Astrocyte of the hippocampus (primary cell): ENCODE results near the gene PLN.

Experiments used
- DNase-seq: peaks from one replicate; pipeline ENCODE4 v3.0.0; 2011; ENCODE audit warnings: low read depth, low spot score

PLN gene

GRCh38 chr6:118537574-118537973, 10.5 kb upstream of the PLN start:
- peak; percentile 28 for DNase-seq

GRCh38 chr6:118542184-118542952, 5.7 kb upstream of the PLN start:
- peak; percentile 96 for DNase-seq

- peak; percentile 23 for DNase-seq
These were observed 4.0 kb upstream of the PLN start for GRCh38 chr6:118544105-118544504.

GRCh38 chr6:118546164-118546879, 1.8 kb upstream of the PLN start:
- DNase-seq = no peak

GRCh38 chr6:118546880-118547218, 1.2 kb upstream of the PLN start:
- DNase-seq = no peak

- no peak for DNase-seq
These were observed 517 bp downstream of the PLN start for GRCh38 chr6:118548613-118549012.

GRCh38 chr6:118551063-118552053, 3.3 kb downstream of the PLN start:
- DNase-seq = peak; percentile 78

GRCh38 chr6:118553132-118553531, 5.0 kb downstream of the PLN start:
- no peak for DNase-seq

- DNase-seq = no peak
These were observed 6.6 kb downstream of the PLN start for GRCh38 chr6:118554698-118555097.

GRCh38 chr6:118558464-118559217, 10.5 kb downstream of the PLN start:
- DNase-seq = no peak

- DNase-seq = no peak
These were observed 11.6 kb downstream of the PLN start for GRCh38 chr6:118559659-118560058.

- no peak for DNase-seq
These were observed 14.2 kb downstream of the PLN start for GRCh38 chr6:118562248-118562647.

- DNase-seq = peak; percentile 67
These were observed 14.9 kb downstream of the PLN start for GRCh38 chr6:118562959-118563358.

- peak; percentile 42 for DNase-seq
These were observed 17.3 kb downstream of the PLN start for GRCh38 chr6:118565311-118565960.

GRCh38 chr6:118567974-118568373, 19.9 kb downstream of the PLN start:
- no peak for DNase-seq

GRCh38 chr6:118569498-118569897, 21.4 kb downstream of the PLN start:
- DNase-seq = no peak

GRCh38 chr6:118571121-118571520, 23.0 kb downstream of the PLN start:
- no peak for DNase-seq

- DNase-seq = no peak
These were observed 26.2 kb downstream of the PLN start for GRCh38 chr6:118574051-118574865.

- no peak for DNase-seq
These were observed 29.9 kb downstream of the PLN start for GRCh38 chr6:118577972-118578371.

- DNase-seq = no peak
These were observed 30.5 kb downstream of the PLN start for GRCh38 chr6:118578617-118579016.
